Measurements from ENCODE around the gene C3orf20. TPM values are rescaled to one million over a fixed set of nuclear protein-coding genes. Genes with fewer than 3 reads are reported as not detected.

Gene C3orf20
- total and polyA plus RNA-seq, 2 experiments from 2014 or later = not detected

DNA sequence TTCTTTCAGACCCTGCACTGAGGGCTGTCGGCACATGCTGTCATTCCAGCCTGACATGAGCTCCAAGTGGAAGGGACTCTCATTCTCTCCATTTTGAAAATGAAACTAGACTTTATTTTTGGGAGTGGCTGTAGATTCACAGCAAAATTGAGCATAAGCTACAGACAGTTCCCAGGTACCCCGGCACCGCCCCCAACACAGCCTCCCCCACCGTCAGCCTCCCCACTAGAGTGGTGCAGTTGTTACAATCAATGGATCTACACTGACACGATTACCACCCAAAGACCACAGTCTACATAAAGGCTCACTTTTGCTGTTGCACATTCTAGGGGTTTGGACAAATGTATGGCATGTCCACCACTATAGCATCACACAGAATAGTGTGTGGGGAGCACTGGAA is 114.3 kb downstream of the C3orf20 start:
- Histone ChIP-seq H3K4me3 (no peak overlapping the region), H3K9me3 (ENCODE audit: low read depth) (no peaks in the 10 kb centered on the region), H3K4me2 (ENCODE audit: unreplicated experiment) (no peak overlapping the region), H3K36me3 (ENCODE audit: low read depth) (no peaks in the 10 kb centered on the region), H3K9ac (no peak overlapping the region), H3K27me3 (replicated peaks; ENCODE audit: insufficient read depth) (peaks cover 14% of the 10 kb centered on the region), H3K4me1 (ENCODE audit: insufficient read depth) (no peaks in the 10 kb centered on the region), H3F3A (ENCODE audit: insufficient read depth) (no peaks in the 10 kb centered on the region), H3K79me2 (ENCODE audit: insufficient read depth) (no peaks in the 10 kb centered on the region), H3K27ac (no peak overlapping the region), H4K20me1 (ENCODE audit: insufficient read depth) (no peaks in the 10 kb centered on the region), H2AFZ (no peak overlapping the region), H3K9me2 (ENCODE audit: insufficient read depth) (no peaks in the 10 kb centered on the region)
- no peak for TF ChIP-seq EZH2phosphoT487 (IDR thresholded peaks at IDR 0.05; ENCODE audit: insufficient read depth, low read depth)
- no peak for TF ChIP-seq EZH2 (IDR thresholded peaks at IDR 0.05; ENCODE audit: insufficient read depth, poor library complexity, severe bottlenecking)
- WGBS, 2 experiments (ENCODE audit: low coverage in 1 of 2, low lambda C conversion rate in 2 of 2, missing lambda C conversion rate in 2 of 2) = 62 to 70% methylated on average over 5 of the region's 5 CpGs
- in situ Hi-C loops (cut with MboI) = no loop called here
- no peak for DNase-seq

DNA sequence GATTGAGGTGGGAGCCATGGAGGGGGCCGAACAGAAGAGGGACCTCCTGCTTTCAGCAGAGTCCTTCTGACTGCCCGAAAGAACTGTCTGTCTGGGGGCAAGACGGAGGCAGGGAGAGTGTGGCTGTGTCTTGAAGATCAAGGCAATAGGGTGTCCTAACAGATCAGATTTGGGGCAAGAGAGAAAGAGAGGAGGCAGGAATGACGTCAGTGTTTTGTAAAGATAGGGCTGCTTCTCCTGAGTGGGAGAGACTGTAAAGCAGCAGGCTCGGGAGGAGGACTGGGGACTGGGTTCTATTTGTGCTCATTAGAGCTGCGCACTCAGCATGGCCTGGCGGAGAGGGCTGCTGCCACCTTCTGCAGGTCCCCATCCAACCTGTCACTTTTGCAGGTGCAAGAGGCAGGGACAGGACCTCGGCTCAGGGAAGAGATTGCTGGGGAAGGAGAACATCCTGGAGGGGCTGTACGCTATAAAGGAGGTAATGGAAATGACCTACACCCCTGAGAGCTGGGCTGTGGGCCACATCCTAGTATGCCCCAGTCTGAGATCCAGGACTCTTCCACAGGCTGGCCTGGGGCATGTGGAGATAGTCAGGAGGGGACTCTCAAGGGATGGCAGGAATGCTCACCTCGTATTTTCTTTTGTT is 114.8 kb downstream of the C3orf20 start:
- 47 to 48% methylated on average over 10 of the region's 10 CpGs for WGBS, 2 experiments (ENCODE audit: low coverage in 1 of 2, low lambda C conversion rate in 2 of 2, missing lambda C conversion rate in 2 of 2)

DNA sequence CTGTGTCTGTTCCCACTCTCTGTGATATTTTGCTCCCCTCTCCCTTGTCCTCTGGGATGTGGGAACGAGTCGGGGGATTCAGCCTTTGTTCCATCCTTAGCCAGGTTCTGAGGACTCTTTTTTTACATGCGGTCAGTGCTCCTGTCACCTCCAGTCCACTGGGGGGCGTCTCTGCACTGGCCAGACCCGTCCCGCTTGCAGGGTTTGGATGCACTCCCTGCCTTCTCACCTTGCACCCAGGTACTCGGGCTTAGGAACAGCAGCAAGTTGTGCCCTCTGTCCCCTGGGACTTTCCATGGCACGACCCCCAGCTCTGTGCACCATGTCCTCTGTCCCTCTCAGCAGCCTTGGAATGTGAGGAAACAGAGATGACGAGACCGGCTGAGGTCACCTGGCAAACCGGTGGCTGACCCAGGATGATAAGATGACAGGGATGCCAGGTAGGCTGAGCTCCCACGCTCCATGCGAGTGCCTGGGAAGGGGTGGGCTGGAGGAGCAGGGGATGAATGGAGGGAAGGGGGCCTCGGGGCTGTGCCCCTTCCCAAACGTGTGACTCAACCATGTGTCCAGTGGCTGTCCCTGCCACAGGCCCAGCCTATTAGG is 116.5 kb downstream of the C3orf20 start:
- Histone ChIP-seq H3K79me2 (ENCODE audit: insufficient read depth) (no peaks in the 10 kb centered on the region), H3K4me3 (no peak overlapping the region), H3F3A (ENCODE audit: insufficient read depth) (no peaks in the 10 kb centered on the region), H3K4me1 (ENCODE audit: insufficient read depth) (no peaks in the 10 kb centered on the region), H3K27ac (no peak overlapping the region), H3K9ac (no peak overlapping the region), H3K9me2 (ENCODE audit: insufficient read depth) (no peaks in the 10 kb centered on the region), H3K4me2 (ENCODE audit: unreplicated experiment) (no peak overlapping the region), H3K36me3 (ENCODE audit: low read depth) (no peaks in the 10 kb centered on the region), H4K20me1 (ENCODE audit: insufficient read depth) (no peaks in the 10 kb centered on the region), H3K27me3 (replicated peaks; ENCODE audit: insufficient read depth) (peaks cover 25% of the 10 kb centered on the region), H3K9me3 (ENCODE audit: low read depth) (no peaks in the 10 kb centered on the region), H2AFZ (no peak overlapping the region)
- DNase-seq = peak; percentile 64
- no peak for TF ChIP-seq EZH2 (IDR thresholded peaks at IDR 0.05; ENCODE audit: insufficient read depth, poor library complexity, severe bottlenecking)
- in situ Hi-C loops (cut with MboI) = no loop called here
- WGBS, 2 experiments (ENCODE audit: low coverage in 1 of 2, low lambda C conversion rate in 2 of 2, missing lambda C conversion rate in 2 of 2) = 10% methylated on average over 14 to 15 of the region's 15 CpGs

More for the DNA sequence above, 114.8 kb downstream of the C3orf20 start:
- Histone ChIP-seq H4K20me1 (ENCODE audit: insufficient read depth) (no peaks in the 10 kb centered on the region), H3K79me2 (ENCODE audit: insufficient read depth) (no peaks in the 10 kb centered on the region), H3K9ac (no peak overlapping the region), H3K27me3 (replicated peaks; ENCODE audit: insufficient read depth) (peaks cover 14% of the 10 kb centered on the region), H3K4me3 (no peak overlapping the region), H3F3A (ENCODE audit: insufficient read depth) (no peaks in the 10 kb centered on the region), H3K4me2 (ENCODE audit: unreplicated experiment) (no peak overlapping the region), H3K9me2 (ENCODE audit: insufficient read depth) (no peaks in the 10 kb centered on the region), H2AFZ (no peak overlapping the region), H3K9me3 (ENCODE audit: low read depth) (no peaks in the 10 kb centered on the region), H3K27ac (no peak overlapping the region), H3K4me1 (ENCODE audit: insufficient read depth) (no peaks in the 10 kb centered on the region), H3K36me3 (ENCODE audit: low read depth) (no peaks in the 10 kb centered on the region)
- DNase-seq = no peak
- in situ Hi-C loops (cut with MboI) = no loop called here
- TF ChIP-seq EZH2phosphoT487 (IDR thresholded peaks at IDR 0.05; ENCODE audit: insufficient read depth, low read depth) = no peak

DNA sequence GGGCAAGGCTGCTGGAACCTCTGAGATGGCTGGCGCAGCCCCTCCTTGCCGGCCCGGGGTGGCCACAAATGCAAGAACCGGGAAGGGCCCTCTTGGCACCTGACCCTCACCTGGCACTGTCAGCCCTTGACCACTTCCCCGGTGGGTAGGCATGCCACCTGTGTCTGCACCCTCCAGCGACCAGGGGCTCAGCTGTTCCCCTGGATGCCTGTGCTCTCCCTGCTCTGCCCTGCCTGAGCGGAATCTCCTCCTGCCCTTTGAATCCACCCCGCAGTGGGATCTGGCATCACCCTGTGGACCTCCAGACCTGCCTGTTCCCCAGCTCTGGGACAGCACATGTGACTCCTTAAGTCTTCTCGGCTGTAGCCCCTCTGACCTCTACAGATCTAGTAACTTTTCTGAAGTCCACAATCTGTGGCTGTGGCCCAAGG is 117.8 kb downstream of the C3orf20 start:
- Histone ChIP-seq H2AFZ (no peak overlapping the region), H3K9ac (no peak overlapping the region), H4K20me1 (ENCODE audit: insufficient read depth) (no peaks in the 10 kb centered on the region), H3F3A (ENCODE audit: insufficient read depth) (no peaks in the 10 kb centered on the region), H3K79me2 (ENCODE audit: insufficient read depth) (no peaks in the 10 kb centered on the region), H3K4me1 (ENCODE audit: insufficient read depth) (no peaks in the 10 kb centered on the region), H3K36me3 (ENCODE audit: low read depth) (no peaks in the 10 kb centered on the region), H3K9me2 (ENCODE audit: insufficient read depth) (no peaks in the 10 kb centered on the region), H3K27me3 (replicated peaks; ENCODE audit: insufficient read depth) (peaks cover 16% of the 10 kb centered on the region), H3K9me3 (ENCODE audit: low read depth) (no peaks in the 10 kb centered on the region), H3K4me3 (no peak overlapping the region), H3K4me2 (ENCODE audit: unreplicated experiment) (no peak overlapping the region), H3K27ac (no peak overlapping the region)
- TF ChIP-seq EZH2 (IDR thresholded peaks at IDR 0.05; ENCODE audit: insufficient read depth, poor library complexity, severe bottlenecking) (no peak), EZH2phosphoT487 (IDR thresholded peaks at IDR 0.05; ENCODE audit: insufficient read depth, low read depth) (no peak)
- no peak for DNase-seq
- 82 to 87% methylated on average over 9 of the region's 9 CpGs for WGBS, 2 experiments (ENCODE audit: low coverage in 1 of 2, low lambda C conversion rate in 2 of 2, missing lambda C conversion rate in 2 of 2)
- in situ Hi-C loops (cut with MboI) = no loop called here

All from GM23248 (cell line).